ENCODE data around the gene ABCA3.

- TF ChIP-seq, protein P1, sequence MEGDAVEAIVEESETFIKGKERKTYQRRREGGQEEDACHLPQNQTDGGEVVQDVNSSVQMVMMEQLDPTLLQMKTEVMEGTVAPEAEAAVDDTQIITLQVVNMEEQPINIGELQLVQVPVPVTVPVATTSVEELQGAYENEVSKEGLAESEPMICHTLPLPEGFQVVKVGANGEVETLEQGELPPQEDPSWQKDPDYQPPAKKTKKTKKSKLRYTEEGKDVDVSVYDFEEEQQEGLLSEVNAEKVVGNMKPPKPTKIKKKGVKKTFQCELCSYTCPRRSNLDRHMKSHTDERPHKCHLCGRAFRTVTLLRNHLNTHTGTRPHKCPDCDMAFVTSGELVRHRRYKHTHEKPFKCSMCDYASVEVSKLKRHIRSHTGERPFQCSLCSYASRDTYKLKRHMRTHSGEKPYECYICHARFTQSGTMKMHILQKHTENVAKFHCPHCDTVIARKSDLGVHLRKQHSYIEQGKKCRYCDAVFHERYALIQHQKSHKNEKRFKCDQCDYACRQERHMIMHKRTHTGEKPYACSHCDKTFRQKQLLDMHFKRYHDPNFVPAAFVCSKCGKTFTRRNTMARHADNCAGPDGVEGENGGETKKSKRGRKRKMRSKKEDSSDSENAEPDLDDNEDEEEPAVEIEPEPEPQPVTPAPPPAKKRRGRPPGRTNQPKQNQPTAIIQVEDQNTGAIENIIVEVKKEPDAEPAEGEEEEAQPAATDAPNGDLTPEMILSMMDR (IDR thresholded peaks at IDR 0.05 in 4 of 5, conservative IDR thresholded peaks at IDR 0.05 in 1 of 5), result no peak
- TF ChIP-seq POLR2A (IDR thresholded peaks at IDR 0.05), result no peak
Measured at GRCh38 chr16:2287916-2288547, 52.5 kb downstream of the ABCA3 start.

All from gastrocnemius medialis (tissue), 4 donors.